ENCODE data around the gene ATG13.

Gene ATG13

DNA sequence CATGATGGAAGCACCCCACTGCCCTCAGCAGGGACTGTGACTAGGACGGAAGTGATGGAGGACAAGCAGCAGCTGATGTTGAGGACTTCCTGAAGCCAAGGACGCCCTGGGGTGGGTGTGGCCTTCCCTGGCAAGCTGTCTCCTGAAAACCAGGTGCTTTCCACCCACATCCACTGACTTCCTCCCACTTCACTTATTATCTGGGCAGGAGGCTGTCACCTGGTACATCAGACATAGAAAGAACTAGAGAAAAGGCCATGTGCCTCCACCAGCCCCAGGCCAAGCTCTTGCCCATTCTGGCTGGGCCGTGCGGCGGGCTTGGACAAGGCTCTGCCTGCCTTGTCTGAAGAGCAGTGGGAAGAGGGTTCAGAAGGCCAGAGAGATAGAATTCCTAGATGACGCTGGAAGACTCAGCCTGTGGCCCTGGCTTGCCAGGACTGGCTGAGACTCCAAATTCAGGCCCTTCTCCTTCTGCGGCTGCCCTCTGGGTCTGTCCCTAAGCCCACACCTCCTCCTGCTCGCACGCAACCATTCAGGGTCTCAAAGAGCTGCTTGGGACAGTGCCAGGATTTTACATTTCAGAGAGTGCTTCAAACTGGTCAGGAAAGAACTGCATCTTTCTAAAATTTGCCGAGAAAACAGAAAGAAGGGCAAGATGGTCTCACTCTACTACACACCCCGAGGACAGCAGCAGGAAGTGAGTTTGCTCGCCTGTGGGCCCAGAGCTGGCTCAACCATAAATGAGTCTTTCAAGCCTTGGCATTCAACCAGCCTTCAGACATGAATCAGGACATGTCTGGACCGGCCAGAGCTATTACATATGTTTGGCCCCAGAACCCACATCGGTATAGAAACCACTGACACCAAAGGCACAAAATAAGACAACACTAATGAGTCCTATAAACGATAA is 69.8 kb downstream of the ATG13 start:
- Mint-ChIP-seq H3K4me1 (peaks cover 15% of the 10 kb centered on the region), H3K27ac (peak overlapping the region; percentile 72), H3K4me3 (no peak overlapping the region), H3K9me3 (no peaks in the 10 kb centered on the region), H3K27me3 (no peaks in the 10 kb centered on the region), H3K36me3 (peaks cover 4% of the 10 kb centered on the region)

DNA sequence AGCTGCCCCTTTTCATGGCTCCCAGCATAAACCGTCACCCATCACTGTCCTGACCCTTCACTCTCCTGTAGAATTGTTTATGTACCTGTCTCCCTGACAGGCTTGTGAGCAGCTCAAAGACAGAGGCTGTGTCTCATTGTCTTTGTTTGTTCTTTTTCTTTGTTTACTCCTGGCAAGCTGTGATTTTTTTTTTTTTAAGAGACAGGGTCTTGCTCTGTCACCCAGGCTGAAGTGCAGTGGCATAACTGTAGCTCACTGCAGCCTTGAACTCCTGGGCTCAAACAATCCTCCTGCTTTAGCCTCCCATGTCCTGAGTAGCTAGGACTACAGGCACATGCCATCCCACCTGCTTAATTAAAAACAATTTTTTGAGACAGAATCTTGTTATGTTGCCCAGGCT is 73.3 kb downstream of the ATG13 start:
- Mint-ChIP-seq H3K4me1 (peaks cover 14% of the 10 kb centered on the region), H3K36me3 (peaks cover 5% of the 10 kb centered on the region), H3K9me3 (no peaks in the 10 kb centered on the region), H3K4me3 (no peak overlapping the region), H3K27ac (no peak overlapping the region), H3K27me3 (no peaks in the 10 kb centered on the region)

DNA sequence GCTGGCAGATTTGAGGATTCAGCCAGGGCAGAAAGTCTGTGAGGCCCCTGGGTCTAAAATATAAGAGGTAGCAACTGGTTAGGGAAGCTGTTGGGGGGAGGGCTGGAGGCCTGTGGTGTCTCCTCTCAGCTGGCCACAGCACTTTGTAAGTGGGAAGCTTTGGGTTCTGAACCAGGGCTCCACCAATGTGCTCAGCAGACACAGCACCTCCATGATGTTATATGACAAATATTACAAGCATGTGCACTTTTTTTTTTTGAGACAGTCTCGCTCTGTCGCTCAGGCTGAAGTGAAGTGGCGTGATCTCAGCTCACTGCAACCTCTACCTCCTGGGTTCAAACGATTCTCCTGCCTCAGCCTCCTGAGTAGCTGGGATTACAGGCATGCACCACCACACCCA is 75.1 kb downstream of the ATG13 start:
- Mint-ChIP-seq H3K4me3 (no peak overlapping the region), H3K4me1 (peaks cover 23% of the 10 kb centered on the region), H3K36me3 (peaks cover 5% of the 10 kb centered on the region), H3K27me3 (no peaks in the 10 kb centered on the region), H3K9me3 (no peaks in the 10 kb centered on the region), H3K27ac (no peak overlapping the region)

DNA sequence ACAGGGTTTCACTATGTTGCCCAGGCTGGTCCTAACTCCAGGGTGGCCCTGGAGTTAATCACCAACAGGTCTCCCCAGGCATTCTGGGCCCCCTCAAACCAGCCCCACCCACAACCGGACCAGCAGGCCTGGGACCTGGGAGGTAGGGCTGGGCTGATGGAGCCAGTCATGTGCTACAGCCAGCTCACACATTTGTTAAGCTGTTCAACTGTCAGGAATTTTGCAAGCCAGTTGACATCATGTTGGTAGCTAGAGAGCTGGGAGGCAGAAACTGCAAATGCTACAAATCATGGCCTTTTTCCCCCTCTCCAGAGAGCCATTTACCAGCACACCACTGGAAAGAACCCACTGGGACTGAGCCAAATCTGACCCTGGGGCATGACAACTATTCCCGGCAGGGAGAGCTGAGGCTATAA is 76.3 kb downstream of the ATG13 start:
- Mint-ChIP-seq H3K4me1 (peaks cover 29% of the 10 kb centered on the region), H3K27ac (no peak overlapping the region), H3K9me3 (no peaks in the 10 kb centered on the region), H3K4me3 (no peak overlapping the region), H3K27me3 (no peaks in the 10 kb centered on the region), H3K36me3 (peaks cover 5% of the 10 kb centered on the region)

DNA sequence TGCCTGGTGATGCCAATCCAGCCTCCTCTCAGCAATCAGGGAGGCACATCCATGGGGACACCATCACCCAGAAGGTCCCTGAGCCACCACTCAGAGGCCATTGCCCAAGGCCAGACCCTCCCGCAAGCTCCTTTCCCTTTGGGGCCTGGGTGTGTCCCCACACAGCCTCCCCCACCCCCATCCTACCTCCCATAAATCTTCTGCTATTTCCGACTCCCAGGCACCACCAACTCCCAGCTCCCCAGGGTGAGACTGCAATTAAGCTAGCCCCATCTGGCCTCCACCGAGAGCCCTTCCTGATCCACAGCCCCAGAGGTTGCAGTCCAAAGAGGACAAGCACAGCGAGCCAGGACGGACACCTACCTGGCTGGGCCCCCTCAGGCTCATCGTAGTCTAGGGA is 76.7 kb downstream of the ATG13 start:
- H3K9me3 Mint-ChIP-seq = no peaks in the 10 kb centered on the region
- peaks cover 34% of the 10 kb centered on the region for H3K4me1 Mint-ChIP-seq
- H3K36me3 Mint-ChIP-seq = peaks cover 5% of the 10 kb centered on the region
- H3K27ac Mint-ChIP-seq = no peak overlapping the region
- no peak overlapping the region for H3K4me3 Mint-ChIP-seq
- H3K27me3 Mint-ChIP-seq = no peaks in the 10 kb centered on the region

DNA sequence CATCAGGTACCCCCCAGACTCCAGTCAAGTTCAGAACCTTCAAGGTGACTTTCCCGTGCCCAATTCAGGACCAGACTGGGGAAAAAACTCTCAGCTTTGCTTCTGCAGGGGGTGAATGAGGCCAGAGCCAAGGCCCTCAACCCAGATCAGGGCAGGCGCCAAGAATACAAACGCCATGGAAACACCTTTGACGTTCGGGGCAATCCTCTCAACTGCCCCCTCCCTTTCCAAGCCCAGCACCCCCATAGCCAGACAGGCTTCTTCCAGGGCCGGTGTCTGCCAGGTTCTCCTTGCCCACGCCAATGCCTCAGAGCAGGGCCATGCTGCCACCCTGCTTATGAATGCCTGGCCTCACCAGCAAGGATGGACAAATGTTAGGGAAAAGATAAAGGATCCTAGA is 77.3 kb downstream of the ATG13 start:
- H3K27ac Mint-ChIP-seq = no peak overlapping the region
- H3K36me3 Mint-ChIP-seq = peaks cover 5% of the 10 kb centered on the region
- no peaks in the 10 kb centered on the region for H3K9me3 Mint-ChIP-seq
- H3K4me3 Mint-ChIP-seq = no peak overlapping the region
- no peaks in the 10 kb centered on the region for H3K27me3 Mint-ChIP-seq
- peaks cover 37% of the 10 kb centered on the region for H3K4me1 Mint-ChIP-seq

DNA sequence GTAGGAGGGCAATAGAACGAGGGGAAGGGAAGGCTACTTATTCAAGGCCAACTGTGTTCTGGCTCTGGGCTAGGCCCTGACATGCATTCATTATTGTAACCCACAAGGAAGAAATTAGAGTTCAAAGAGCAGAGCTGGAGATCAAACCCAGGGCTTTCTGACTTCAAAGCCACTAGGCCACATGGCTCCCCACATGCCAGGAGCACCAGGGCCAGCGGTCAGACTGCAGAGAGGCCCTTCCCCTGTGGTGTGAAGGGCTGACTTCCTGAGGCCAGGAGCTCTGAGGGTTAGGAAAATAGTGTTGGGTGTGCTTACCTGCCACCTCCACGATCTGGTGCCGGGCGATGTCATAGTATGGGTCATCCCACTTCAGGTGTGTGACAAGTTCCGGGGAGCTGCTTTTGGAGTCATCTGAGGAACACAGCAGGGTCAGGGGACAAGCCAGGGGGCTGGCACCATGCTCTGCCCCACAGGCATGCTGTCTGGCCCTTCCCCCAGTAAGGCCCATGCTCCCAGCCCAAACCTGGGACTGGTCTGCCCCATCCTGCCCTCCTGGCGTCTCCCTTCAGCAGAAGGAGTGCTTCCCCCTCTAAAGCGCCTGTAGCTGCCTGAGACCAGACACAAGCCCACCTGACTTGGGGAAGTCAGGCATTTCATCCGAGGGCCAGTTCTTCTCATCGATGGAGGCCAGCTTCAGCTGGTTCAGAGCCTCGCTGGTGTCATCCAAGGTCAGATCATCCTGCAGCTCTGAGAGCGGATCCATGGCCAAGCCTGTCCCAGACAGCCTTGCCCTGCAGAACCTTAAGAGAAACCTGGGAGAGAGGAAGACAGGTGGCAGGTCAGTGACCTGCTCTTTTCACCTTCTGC is 78.2 kb downstream of the ATG13 start:
- no peak overlapping the region for H3K4me3 Mint-ChIP-seq

DNA sequence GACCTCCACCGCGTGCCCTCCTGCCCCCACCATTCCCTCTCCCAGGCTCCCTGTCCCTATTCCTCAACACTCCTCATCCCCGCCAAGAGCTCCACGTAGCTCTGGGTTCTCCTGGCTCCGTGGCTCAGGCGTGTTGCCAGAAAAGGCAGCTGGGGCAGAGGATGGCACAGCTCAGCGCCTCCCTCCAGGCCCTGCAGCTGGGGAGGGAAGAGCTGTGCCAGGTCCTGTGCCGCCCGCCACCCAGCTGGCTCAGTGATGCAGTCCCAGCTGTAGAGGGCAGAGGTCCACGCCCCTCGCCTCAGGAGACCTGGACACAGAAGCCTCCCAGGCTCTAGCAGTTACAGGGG is 78.8 kb downstream of the ATG13 start:
- peaks cover 37% of the 10 kb centered on the region for H3K4me1 Mint-ChIP-seq
- H3K9me3 Mint-ChIP-seq = no peaks in the 10 kb centered on the region
- no peak overlapping the region for H3K4me3 Mint-ChIP-seq
- no peaks in the 10 kb centered on the region for H3K27me3 Mint-ChIP-seq
- no peak overlapping the region for H3K27ac Mint-ChIP-seq
- H3K36me3 Mint-ChIP-seq = peaks cover 2% of the 10 kb centered on the region

More for the DNA sequence above, 78.2 kb downstream of the ATG13 start:
- Mint-ChIP-seq H3K9me3 (no peaks in the 10 kb centered on the region), H3K4me1 (peaks cover 38% of the 10 kb centered on the region), H3K36me3 (peaks cover 4% of the 10 kb centered on the region), H3K27me3 (no peaks in the 10 kb centered on the region), H3K27ac (peak overlapping the region; percentile 55)

DNA sequence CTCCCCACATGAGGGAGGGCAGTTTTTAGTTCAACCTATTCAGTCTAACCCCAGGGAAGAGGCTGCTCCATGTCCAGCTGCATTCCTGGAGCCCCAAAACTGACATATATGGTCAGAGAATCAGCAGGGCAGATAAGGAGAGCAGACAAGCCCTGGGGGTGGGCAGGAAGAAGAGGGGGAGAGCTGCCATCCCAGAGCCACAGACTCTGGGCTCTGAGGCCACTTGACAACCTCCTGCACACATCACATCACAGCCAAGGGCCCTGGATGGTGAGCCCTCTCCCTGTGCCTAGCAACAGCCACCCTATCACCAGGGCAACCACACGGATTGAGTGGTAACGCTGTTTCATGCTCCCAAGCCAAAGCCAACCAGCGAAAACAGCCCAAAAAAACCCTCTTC is 80.0 kb downstream of the ATG13 start:
- Mint-ChIP-seq H3K9me3 (no peaks in the 10 kb centered on the region), H3K36me3 (peaks cover 6% of the 10 kb centered on the region), H3K27ac (no peak overlapping the region), H3K4me1 (peaks cover 45% of the 10 kb centered on the region), H3K4me3 (no peak overlapping the region), H3K27me3 (no peaks in the 10 kb centered on the region)

DNA sequence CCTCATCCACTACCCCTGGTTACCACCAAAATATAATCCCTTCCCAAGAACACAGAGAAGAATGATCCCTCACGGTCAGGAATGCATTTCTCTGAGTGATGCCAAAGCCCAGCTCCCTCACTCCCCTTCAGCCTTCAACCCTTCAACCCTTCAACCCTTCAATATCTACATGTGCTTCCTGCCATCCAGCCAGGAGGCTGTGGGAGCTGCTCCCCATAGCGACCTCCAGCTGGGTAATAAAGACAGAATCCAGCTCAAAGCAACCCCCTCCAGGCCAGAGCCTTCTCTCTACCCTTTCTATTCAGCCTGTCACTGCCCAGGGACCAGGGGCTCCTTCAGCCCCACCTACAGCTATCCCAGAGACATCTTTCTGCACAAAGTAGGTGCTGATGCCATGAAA is 80.4 kb downstream of the ATG13 start:
- Mint-ChIP-seq H3K27me3 (no peaks in the 10 kb centered on the region), H3K4me1 (peaks cover 49% of the 10 kb centered on the region)

DNA sequence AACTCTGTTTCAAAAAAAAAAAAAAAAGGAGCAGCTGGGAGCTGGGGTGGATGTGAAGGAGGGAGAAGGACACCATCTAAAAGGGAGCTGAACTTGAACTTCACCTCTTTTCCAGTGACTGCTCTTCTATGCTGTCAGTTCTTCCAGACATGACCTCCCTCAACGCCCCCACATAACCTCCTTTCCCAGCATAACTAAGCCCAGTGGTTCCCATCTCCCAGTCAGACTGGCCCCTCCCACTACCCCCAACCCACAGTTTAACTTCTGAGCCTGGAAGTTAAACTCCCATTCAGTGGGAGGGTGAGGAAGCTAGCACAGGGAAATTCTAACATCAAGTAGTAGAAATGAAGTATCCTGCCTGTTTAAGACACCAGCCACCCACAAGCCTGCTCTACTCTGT is 81.2 kb downstream of the ATG13 start:
- Mint-ChIP-seq H3K9me3 (no peaks in the 10 kb centered on the region), H3K4me3 (peak overlapping the region; percentile 100), H3K36me3 (peaks cover 13% of the 10 kb centered on the region), H3K27me3 (no peaks in the 10 kb centered on the region), H3K4me1 (peaks cover 58% of the 10 kb centered on the region), H3K27ac (peak overlapping the region; percentile 57)

More for the DNA sequence above, 80.4 kb downstream of the ATG13 start:
- H3K9me3 Mint-ChIP-seq = no peaks in the 10 kb centered on the region
- H3K27ac Mint-ChIP-seq = peak overlapping the region; percentile 48
- H3K36me3 Mint-ChIP-seq = peaks cover 8% of the 10 kb centered on the region
- H3K4me3 Mint-ChIP-seq = no peak overlapping the region

DNA sequence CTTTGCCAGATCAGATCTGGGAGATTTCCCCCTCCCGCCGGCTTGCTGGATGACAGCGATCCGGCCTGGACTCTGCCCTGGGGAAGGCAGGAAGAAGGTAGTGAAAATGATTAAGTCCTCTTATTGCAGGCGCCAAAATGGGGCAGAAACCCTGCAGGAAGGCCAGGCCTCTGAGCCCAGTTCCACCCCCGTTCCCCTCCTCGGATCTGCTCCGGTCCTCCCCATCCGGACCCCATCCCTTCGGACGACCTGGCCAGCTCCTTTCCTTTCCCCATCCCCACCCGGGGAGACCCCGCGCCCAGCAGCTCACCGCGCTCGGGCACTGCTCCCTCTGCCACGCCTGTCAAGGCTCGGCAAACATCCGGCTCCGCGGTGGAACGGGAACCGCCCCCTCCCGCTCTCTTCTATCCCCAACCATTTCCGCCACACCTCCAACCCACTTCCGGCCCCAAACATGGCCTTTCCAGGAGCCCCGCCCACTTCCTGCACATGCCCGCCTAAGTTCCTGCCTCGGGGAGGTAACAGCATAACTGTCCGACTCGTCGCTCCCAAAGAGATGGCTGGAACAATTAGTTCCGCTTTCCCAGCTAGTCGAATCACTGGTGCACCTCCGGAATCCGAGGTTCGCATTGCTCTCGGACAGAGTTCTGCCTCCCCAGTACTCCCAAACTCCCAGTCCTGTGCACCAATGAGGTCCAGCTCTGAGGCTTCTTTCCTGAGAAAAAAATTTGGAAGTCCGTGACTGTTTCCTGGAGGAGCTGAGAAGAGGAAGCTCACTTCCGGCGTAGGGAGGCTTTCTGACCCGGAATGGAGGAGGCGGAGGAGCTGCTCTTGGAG is 83.1 kb downstream of the ATG13 start, which contains the start of the genes ARHGAP1 and ZNF408:
ARHGAP1 (minus strand) TSS at position 379 of the 837 bp plus-strand sequence. CDS start 4,512 bp downstream, outside the sequence.
ZNF408 (plus strand) TSS at position 791 of the 837 bp plus-strand sequence; CDS start at position 808, 17 bp downstream.
- no peaks in the 10 kb centered on the region for H3K27me3 Mint-ChIP-seq
- H3K4me1 Mint-ChIP-seq = peaks cover 55% of the 10 kb centered on the region
- H3K36me3 Mint-ChIP-seq = peaks cover 11% of the 10 kb centered on the region

DNA sequence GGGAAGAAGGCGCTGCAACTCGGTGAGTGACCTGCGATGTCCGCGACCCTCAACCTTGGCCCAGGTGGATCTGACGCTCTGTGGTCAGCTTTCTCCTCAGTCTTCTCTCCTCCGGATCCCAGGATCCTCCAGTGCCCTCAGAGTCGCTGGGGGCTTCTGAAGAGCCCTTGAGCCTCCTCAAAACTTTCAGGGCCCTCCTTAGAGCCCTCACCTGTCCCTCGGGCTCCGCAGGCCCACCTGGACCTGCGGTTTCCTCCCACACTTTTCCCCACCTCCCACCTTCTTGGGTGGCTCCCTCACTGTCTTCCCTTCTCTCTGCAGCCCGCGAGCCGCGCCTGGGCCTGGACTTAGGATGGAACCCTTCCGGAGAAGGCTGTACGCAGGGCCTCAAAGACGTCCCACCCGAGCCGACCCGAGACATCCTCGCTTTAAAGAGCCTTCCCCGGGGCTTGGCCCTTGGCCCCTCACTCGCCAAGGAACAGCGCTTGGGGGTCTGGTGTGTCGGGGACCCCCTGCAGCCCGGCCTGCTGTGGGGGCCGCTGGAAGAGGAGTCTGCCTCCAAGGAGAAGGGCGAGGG is 83.8 kb downstream of the ATG13 start:
- H3K27me3 Mint-ChIP-seq = no peaks in the 10 kb centered on the region
- H3K27ac Mint-ChIP-seq = peak overlapping the region; percentile 99
- H3K4me3 Mint-ChIP-seq = peak overlapping the region; percentile 100
- peaks cover 11% of the 10 kb centered on the region for H3K36me3 Mint-ChIP-seq
- no peaks in the 10 kb centered on the region for H3K9me3 Mint-ChIP-seq
- H3K4me1 Mint-ChIP-seq = peaks cover 50% of the 10 kb centered on the region

More for the DNA sequence above, 83.1 kb downstream of the ATG13 start, which contains the start of the genes ARHGAP1 and ZNF408:
- Mint-ChIP-seq H3K27ac (peak within 1 kb of the TSS; percentile 99), H3K4me3 (peak within 1 kb of the TSS; percentile 100), H3K9me3 (no peaks in the 10 kb centered on the region)

DNA sequence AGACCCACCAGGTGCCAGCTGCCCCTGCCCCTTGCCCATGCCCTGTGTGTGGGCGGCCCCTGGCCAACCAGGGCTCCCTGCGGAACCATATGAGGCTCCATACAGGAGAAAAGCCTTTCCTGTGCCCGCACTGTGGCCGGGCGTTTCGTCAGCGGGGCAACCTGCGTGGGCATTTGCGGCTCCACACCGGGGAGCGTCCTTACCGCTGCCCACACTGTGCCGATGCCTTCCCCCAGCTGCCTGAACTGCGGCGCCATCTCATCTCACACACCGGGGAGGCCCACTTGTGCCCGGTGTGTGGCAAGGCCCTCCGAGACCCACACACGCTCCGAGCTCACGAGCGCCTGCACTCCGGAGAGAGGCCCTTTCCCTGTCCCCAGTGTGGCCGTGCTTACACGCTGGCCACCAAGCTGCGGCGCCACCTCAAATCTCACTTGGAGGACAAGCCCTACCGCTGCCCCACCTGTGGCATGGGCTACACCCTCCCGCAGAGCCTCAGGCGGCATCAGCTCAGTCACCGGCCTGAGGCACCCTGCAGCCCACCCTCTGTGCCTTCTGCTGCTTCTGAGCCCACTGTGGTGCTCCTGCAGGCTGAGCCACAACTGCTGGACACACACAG is 87.8 kb downstream of the ATG13 start:
- H3K4me3 Mint-ChIP-seq = no peak overlapping the region
- H3K36me3 Mint-ChIP-seq = peaks cover 11% of the 10 kb centered on the region
- H3K27me3 Mint-ChIP-seq = no peaks in the 10 kb centered on the region
- no peak overlapping the region for H3K27ac Mint-ChIP-seq
- no peaks in the 10 kb centered on the region for H3K9me3 Mint-ChIP-seq
- H3K4me1 Mint-ChIP-seq = peaks cover 27% of the 10 kb centered on the region
